ENCODE data around the gene FAM229A. TPM values are rescaled to one million over a fixed set of nuclear protein-coding genes. Genes with fewer than 3 reads are reported as not detected.

FAM229A gene
- total RNA-seq, 1 donor from 2014 or later, result 0.82 TPM

- DNase-seq, result no peak
Measured at GRCh38 chr1:32329931-32330466, 32.3 kb downstream of the FAM229A start.

GRCh38 chr1:32327204-32327603 lies 35.1 kb downstream of the FAM229A start:
- no peak for DNase-seq

- no peak for DNase-seq
Measured at GRCh38 chr1:32321712-32322291, 40.5 kb downstream of the FAM229A start.

- DNase-seq, result no peak
Measured at GRCh38 chr1:32318127-32318869, 44.0 kb downstream of the FAM229A start.

GRCh38 chr1:32316903-32317277 lies 45.4 kb downstream of the FAM229A start:
- DNase-seq, result no peak

GRCh38 chr1:32311709-32312393 lies 50.4 kb downstream of the FAM229A start:
- DNase-seq, result no peak

Other genes starting within 250 kb of the FAM229A start
- gene TXLNA, start 182.8 kb downstream of the FAM229A start, total RNA-seq, result 39.5 TPM
- gene CCDC28B, start 161.9 kb downstream of the FAM229A start, total RNA-seq, result 30.3 TPM
- 2.7 TPM for gene IQCC, start 156.8 kb downstream of the FAM229A start, total RNA-seq
- not detected for gene DCDC2B, start 153.4 kb downstream of the FAM229A start, total RNA-seq
- 10.6 TPM for gene TMEM234, start 140.1 kb downstream of the FAM229A start, total RNA-seq
- gene EIF3I, start 140.1 kb downstream of the FAM229A start, total RNA-seq, result 145 TPM
- gene FAM167B, start 115.3 kb downstream of the FAM229A start, total RNA-seq, result 0.31 TPM
- gene LCK, start 111.2 kb downstream of the FAM229A start, total RNA-seq, result 1.3 TPM
- gene HDAC1, start 70.4 kb downstream of the FAM229A start, total RNA-seq, result 58.3 TPM
- gene MARCKSL1, start 26.3 kb downstream of the FAM229A start, total RNA-seq, result 40.8 TPM
- gene TSSK3, start 54 bp upstream of the FAM229A start, total RNA-seq, result not detected
- 67.4 TPM for gene BSDC1, start 32.0 kb upstream of the FAM229A start, total RNA-seq
- gene ZBTB8B, start 102.6 kb upstream of the FAM229A start, total RNA-seq, result under 0.01 TPM
- gene ZBTB8A, start 176.9 kb upstream of the FAM229A start, total RNA-seq, result 13.3 TPM